BJ (cell line): ENCODE results near the gene CAMSAP2. TPM values are rescaled to one million over a fixed set of nuclear protein-coding genes. Genes with fewer than 3 reads are reported as not detected.
"Not testable (repeated sequence)": the region's sequence is repeated elsewhere in the genome, so short reads cannot be mapped to it uniquely, and the experiment has no call there.

Source experiments
- CTCF ChIA-PET: fragments of 350-600 bp; formaldehyde crosslinking; extraction: SDS; loops from one replicate; lab custom pipeline; 2021; ENCODE audit warnings: antibody characterized with exemption, inconsistent platforms; lab: Yijun Ruan, JAX
- POLR2A ChIA-PET: fragments of 300-600 bp; sonication (Branson Sonifier 250); formaldehyde crosslinking; extraction: SDS; loops from one replicate; lab custom pipeline; 2021; ENCODE audit warnings: antibody characterized with exemption; lab: Charles Lee
- DNase-seq: peaks from one replicate; pipeline ENCODE4 v3.0.0-alpha.2; 2011; ENCODE audit warnings: low read depth
- H3K27me3 ChIP-seq: 2 replicates; pipeline ENCODE4 v1.6.0; 2011; ENCODE audit warnings: low read length; ENCODE audit not compliant: control insufficient read depth, insufficient read depth
- H3K36me3 ChIP-seq: 2 replicates; pipeline ENCODE4 v1.5.1; 2011; ENCODE audit warnings: low read length; ENCODE audit not compliant: control insufficient read depth, insufficient read depth
- H3K4me3 ChIP-seq: 2 replicates; pipeline ENCODE4 v1.5.1; 2011; ENCODE audit warnings: low read depth, mild to moderate bottlenecking, control low read depth, low read length
- CTCF ChIP-seq: IDR thresholded peaks from 2 replicates; pipeline ENCODE4 v1.5.1; 2011; ENCODE audit warnings: low read depth, mild to moderate bottlenecking, control low read depth, inconsistent platforms, low read length, moderate library complexity; ENCODE audit not compliant: insufficient read depth
- polyA plus RNA-seq: library from polyadenylated mRNA; depleted of rRNA; stranded (reverse); fragments of >200 nt; gene quantifications from 2 replicates; pipeline ENCODE4 v1.2.3, GENCODE V29; 2011

Gene CAMSAP2
- polyA plus RNA-seq, 1 experiment = 7.5 TPM

GRCh38 chr1:200780545-200781369 is 42.1 kb downstream of the CAMSAP2 start:
- ChIA-PET POLR2A (no interaction called here), CTCF (interaction anchor here (0.8 kb wide), 2 partner anchors 11 to 22 kb away, joined by 3 read pairs; no protein-coding TSS in a partner anchor)
- Histone ChIP-seq H3K27me3 (no peaks in the 10 kb centered on the region), H3K36me3 (peaks cover 1% of the 10 kb centered on the region), H3K4me3 (peak overlapping the region; percentile 12; the same call in 1 of the 2 replicates)
- no peak for DNase-seq
- TF ChIP-seq CTCF = no peak

DNA sequence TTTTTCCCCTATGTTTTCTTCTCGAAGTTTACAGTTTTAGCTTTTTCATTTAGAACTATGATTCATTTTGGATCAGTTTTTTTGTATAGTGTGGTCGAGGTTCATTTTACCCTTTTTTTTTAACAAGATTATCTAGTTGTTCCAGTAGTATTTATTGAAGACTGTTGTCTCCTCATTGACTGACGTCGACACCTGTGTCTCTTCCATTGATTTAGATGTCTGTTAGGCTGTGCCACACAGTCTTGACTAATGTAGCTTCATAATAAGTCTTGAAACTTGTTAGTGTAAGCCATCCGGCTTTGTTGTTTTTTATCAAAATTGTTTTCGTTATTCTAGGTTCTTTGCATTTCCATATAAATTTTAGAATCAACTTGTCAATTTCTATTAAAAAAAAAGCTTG is 45.2 kb downstream of the CAMSAP2 start:
- TF ChIP-seq CTCF = no peak
- ChIA-PET CTCF (interaction anchor here (0.6 kb wide), 1 partner anchor 20 kb away, joined by 5 read pairs; no protein-coding TSS in a partner anchor), POLR2A (no interaction called here)
- Histone ChIP-seq H3K36me3 (no peaks in the 10 kb centered on the region), H3K27me3 (no peaks in the 10 kb centered on the region), H3K4me3 (no peak overlapping the region)
- DNase-seq = no peak

- H3K27me3 ChIP-seq = no peaks in the 10 kb centered on the region
- TF ChIP-seq CTCF = no peak
- ChIA-PET CTCF (interaction anchor here (0.6 kb wide), 1 partner anchor 19 kb away, joined by 5 read pairs; no protein-coding TSS in a partner anchor), POLR2A (no interaction called here)
- no peaks in the 10 kb centered on the region for H3K36me3 ChIP-seq
- no peak for DNase-seq
- H3K4me3 ChIP-seq = no peak overlapping the region
Observed at GRCh38 chr1:200784576-200784975, 45.9 kb downstream of the CAMSAP2 start.

DNA sequence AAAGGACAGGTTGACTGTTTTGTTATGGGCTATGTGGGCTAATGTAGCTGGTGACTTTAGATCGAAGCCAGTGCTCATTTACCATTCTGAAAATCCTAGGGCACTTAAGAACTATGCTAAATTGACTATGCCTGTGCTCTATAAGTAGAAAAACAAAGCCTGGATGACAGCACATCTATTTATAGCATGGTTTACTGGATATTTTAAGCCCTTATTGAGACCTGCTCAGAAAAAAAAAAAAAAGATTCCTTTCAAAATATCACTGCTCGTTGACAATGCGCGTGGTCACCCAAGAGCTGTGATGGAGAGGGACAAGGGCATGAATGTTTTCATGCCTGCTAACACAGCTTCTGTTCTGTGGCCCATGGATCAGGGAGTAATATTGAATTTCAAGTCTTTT is 48.1 kb downstream of the CAMSAP2 start:
- no peak for DNase-seq
- ChIA-PET POLR2A (no interaction called here), CTCF (interaction anchor here (1.7 kb wide), 1 partner anchor 16 kb away, joined by 6 read pairs; no protein-coding TSS in a partner anchor)
- H3K27me3 ChIP-seq = no peaks in the 10 kb centered on the region
- no peak for TF ChIP-seq CTCF
- no peaks in the 10 kb centered on the region for H3K36me3 ChIP-seq
- no peak overlapping the region for H3K4me3 ChIP-seq

DNA sequence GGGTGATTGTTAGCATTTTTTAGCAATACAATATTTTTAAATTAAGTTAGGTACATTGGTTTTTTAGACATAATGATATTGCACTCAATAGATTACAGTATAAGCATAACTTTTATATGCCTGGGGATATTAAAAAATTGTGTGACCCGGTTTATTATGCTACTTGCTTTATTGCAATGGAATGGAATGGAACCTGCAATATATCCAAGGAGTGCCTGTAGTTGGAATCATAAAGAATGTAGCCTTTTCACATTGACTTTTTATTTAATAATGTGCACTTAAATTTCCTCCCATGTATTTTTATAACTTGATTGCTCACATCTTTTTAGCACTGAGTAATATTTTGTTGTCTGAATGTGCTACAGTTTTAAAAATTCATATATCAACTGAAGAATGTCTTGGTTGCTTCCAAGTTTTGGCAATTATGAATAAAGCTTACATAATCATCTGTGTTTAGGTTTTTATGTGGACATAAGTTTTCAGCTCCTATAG is 49.2 kb downstream of the CAMSAP2 start:
- no peak for DNase-seq
- Histone ChIP-seq H3K36me3 (no peaks in the 10 kb centered on the region), H3K27me3 (no peaks in the 10 kb centered on the region), H3K4me3 (no peak overlapping the region)
- TF ChIP-seq CTCF = no peak
- ChIA-PET CTCF (no interaction called here), POLR2A (no interaction called here)

DNA sequence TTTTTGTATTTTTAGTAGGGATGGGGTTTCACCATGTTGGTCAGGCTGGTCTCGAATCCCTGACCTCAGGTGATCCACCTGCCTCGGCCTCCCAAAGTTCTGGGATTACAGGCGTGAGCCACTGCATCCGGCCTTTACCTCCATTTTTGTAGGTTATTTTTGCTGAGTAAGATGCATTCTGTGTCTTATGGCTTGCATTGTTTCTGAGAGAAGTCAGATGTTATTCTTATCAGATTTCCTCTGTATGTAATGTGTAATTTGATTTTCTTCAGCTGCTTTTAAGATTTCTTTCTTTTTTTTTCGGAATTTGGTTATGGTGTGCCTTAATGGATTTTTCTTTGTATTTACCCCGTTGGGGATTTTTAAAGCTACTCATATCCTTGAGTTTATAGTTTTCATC is 52.3 kb downstream of the CAMSAP2 start:
- CTCF ChIA-PET = interaction anchor here (1.2 to 1.4 kb wide), 2 partner anchors 10 to 169 kb away, joined by 3 to 4 read pairs; no protein-coding TSS in a partner anchor
- POLR2A ChIA-PET, DNase-seq, H3K27me3 ChIP-seq, H3K36me3 ChIP-seq, H3K4me3 ChIP-seq: not testable (repeated sequence)
